ENCODE data around the gene CCDC116. TPM values are rescaled to one million over a fixed set of nuclear protein-coding genes. Genes with fewer than 3 reads are reported as not detected.

Gene CCDC116
- total RNA-seq, 1 donor from 2014 or later: 0.41 TPM

DNA sequence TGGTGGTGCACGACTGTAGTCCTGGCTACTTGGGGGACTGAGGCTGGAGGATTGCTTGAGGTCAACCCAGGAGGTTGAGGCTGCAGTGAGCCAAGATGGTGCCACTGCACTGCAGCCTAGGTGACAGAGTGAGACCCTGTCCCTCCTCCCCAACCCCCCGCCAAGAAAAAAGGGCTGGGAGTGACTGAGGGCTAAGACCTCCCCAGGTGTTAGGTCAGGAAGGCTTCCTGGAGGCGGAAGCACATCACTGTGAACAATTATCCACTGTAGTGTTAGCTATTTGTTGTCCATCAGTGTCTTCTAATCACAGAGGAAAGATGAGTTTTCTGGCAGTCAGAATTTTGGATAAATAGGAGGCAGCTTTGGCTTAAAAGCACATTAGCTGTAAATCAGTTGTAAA, 11.5 kb upstream of the CCDC116 start:
- H3K27me3 ChIP-seq (ENCODE audit: low read depth): no peaks in the 10 kb centered on the region

DNA sequence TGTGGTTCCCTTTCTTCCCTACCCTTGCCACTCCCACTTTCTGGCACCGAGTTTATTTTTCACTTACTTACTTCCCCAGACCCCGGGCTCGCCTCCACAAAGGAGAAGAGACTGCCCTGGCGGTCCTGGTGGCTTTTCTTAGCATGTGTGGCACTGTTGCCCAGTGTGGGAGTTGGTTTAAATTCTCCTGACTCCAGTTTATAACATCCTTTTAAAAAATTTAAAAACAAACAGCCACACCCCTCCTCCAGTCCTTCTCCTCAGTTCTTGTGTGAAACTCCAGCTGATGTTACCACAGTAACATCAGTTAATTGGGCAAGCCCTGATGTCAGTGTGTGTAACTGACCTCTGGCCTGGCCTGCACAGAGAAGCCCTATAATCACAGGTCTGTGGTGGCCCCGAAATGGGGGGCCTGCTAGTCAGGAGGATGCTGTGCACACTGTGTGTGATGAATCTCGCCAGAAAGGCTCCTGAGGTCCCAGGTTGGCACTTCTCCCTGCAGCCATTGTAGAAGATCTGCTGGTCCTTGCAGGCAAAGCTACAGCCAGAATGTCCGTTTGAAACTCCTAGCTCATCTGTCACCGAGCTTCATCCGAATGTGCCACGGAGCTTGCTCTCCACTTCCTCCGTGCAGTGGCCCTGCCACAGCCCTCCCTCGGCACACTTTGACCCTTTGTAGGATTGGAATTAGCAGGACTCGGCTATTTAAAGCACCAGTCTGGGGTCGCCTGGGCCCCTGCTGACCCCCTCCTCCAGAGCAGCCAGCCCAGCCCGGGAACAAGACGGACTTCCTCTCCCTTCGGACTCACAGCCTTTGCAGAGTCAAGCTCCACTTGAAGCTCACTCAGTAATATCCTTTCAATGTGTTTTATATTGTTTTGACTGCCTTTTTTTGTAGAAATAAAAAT, 10.3 kb upstream of the CCDC116 start:
- H3K9me3 ChIP-seq: no peaks in the 10 kb centered on the region
- peaks cover 44% of the 10 kb centered on the region for H3K36me3 ChIP-seq
- no peak overlapping the region for H3K4me3 ChIP-seq
- peak; percentile 59 to 61 for ATAC-seq
- H3K4me1 ChIP-seq: peaks cover 35% of the 10 kb centered on the region
- no peaks in the 10 kb centered on the region for H3K27me3 ChIP-seq (ENCODE audit: low read depth)
- TF ChIP-seq, protein P1, sequence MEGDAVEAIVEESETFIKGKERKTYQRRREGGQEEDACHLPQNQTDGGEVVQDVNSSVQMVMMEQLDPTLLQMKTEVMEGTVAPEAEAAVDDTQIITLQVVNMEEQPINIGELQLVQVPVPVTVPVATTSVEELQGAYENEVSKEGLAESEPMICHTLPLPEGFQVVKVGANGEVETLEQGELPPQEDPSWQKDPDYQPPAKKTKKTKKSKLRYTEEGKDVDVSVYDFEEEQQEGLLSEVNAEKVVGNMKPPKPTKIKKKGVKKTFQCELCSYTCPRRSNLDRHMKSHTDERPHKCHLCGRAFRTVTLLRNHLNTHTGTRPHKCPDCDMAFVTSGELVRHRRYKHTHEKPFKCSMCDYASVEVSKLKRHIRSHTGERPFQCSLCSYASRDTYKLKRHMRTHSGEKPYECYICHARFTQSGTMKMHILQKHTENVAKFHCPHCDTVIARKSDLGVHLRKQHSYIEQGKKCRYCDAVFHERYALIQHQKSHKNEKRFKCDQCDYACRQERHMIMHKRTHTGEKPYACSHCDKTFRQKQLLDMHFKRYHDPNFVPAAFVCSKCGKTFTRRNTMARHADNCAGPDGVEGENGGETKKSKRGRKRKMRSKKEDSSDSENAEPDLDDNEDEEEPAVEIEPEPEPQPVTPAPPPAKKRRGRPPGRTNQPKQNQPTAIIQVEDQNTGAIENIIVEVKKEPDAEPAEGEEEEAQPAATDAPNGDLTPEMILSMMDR (IDR thresholded peaks at IDR 0.05): no peak
- H3K27ac ChIP-seq: no peak overlapping the region
- intact Hi-C loops (cut with DNase I): no loop called here
- DNase-seq: peak; percentile 67

More for the DNA sequence above, 11.5 kb upstream of the CCDC116 start:
- intact Hi-C loops (cut with DNase I): no loop called here
- H3K4me1 ChIP-seq: peaks cover 35% of the 10 kb centered on the region
- H3K27ac ChIP-seq: no peak overlapping the region
- H3K9me3 ChIP-seq: no peaks in the 10 kb centered on the region
- H3K4me3 ChIP-seq: no peak overlapping the region
- DNase-seq (no peak), ATAC-seq (no peak)
- TF ChIP-seq, protein P1 (IDR thresholded peaks at IDR 0.05): no peak
- H3K36me3 ChIP-seq: peaks cover 45% of the 10 kb centered on the region

DNA sequence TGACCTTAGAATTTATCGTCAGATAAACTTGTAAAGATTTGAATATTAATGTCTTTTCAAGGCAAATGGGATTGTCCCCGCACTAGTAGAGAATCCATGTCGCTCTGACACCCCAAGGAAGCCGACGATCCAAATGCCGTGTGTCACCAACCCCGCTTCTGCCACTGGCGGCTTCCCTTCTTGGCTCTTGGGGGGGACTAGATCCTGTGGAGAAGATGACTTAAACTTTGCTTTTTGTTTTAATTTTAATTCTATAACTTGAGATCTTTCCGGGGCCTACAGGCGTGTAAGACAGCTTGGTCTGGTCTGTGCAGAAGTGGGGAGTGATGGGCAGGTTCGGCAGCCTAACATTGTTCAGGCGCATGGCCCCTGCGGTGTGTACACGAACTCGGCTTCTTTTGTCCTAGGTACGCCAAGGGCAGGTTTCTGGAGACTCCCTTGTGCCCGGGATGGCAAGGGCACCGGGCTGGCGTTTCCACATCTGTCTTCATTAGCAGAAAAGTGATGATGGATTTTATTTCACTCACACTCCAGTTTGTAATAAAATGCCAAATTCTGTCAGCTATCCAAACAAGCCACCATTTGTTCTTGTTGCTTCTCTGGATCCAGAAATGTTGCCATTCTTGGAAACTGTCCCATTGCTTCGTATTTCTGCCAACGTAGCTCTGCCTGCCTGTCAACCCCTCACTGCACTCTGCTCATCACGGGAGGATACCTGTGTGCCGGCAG, 9.5 kb upstream of the CCDC116 start:
- peaks cover 46% of the 10 kb centered on the region for H3K36me3 ChIP-seq
- no peak overlapping the region for H3K27ac ChIP-seq
- no peak for DNase-seq
- intact Hi-C loops (cut with DNase I): no loop called here
- ATAC-seq: no peak
- H3K9me3 ChIP-seq: no peaks in the 10 kb centered on the region
- TF ChIP-seq, protein P1 (IDR thresholded peaks at IDR 0.05): no peak
- H3K4me1 ChIP-seq: peaks cover 37% of the 10 kb centered on the region
- H3K4me3 ChIP-seq: no peak overlapping the region
- H3K27me3 ChIP-seq (ENCODE audit: low read depth): no peaks in the 10 kb centered on the region

DNA sequence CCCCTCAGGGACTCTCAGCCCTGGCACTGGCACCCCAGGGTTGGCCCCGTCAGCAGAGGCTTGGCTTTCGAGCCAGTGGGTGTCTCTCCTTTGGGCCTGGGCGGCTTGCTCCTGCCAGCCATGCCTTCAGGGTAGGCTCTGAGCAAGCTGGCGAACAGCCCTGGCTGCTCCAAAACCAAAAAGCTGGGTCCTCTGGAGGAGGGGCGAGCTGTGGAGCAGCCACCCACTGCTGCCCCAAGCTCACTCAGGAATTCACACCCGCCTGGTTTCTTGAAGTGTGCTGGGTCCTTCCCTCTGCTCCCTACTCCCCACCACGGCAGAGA, 9.0 kb upstream of the CCDC116 start:
- Histone ChIP-seq H3K4me3 (no peak overlapping the region), H3K27ac (no peak overlapping the region), H3K36me3 (peaks cover 45% of the 10 kb centered on the region), H3K4me1 (peaks cover 42% of the 10 kb centered on the region), H3K27me3 (ENCODE audit: low read depth) (no peaks in the 10 kb centered on the region), H3K9me3 (no peaks in the 10 kb centered on the region)
- intact Hi-C loops (cut with DNase I): no loop called here
- DNase-seq (no peak), ATAC-seq (no peak)
- TF ChIP-seq, protein P1 (IDR thresholded peaks at IDR 0.05): no peak

DNA sequence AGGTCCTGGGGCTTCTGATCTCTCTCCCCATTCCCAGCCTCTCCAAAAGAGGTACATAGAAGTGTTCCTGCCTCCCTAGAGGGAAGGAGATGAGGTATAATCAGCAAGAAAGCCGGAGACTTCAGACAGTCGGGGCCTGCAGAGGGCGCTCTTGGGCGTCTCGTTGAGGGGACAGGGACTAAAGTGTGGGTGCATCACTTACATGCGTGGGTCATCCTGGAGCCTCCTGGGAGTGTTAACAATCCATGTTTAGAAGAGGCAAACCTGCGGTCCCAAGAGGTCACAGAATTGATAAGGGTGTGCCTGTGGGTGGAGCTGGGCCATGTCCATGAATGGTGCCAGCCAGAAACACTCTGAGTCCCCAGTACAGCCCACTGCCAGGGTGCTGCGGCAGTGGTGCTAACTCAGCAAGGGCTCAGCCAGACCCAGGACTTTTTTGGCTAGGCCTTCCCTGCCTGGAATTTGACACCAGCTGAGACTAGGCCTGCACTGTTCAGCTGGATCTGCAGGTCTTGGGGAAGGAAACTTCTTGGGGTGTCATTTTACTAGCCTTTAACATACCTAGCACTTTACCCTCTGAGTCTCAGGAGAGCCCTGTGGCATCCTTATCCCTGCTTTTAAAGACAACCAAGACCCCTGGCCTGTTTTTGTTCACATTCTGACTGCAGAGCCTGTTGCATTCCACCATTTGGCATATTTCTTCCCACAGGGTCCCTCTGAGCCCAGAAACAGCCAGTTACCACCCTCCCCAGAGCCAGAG, 8.3 kb upstream of the CCDC116 start:
- Histone ChIP-seq H3K9me3 (no peaks in the 10 kb centered on the region), H3K27me3 (ENCODE audit: low read depth) (no peaks in the 10 kb centered on the region), H3K4me1 (peaks cover 49% of the 10 kb centered on the region), H3K36me3 (peaks cover 38% of the 10 kb centered on the region), H3K27ac (no peak overlapping the region), H3K4me3 (no peak overlapping the region)
- DNase-seq (no peak), ATAC-seq (no peak)
- intact Hi-C loops (cut with DNase I): no loop called here
- TF ChIP-seq, protein P1 (IDR thresholded peaks at IDR 0.05): peak; percentile 30

Data from lower lobe of right lung (tissue), 2 donors.